ELF-1 (cell line): ENCODE results near the gene BRCA1.
"Not testable (repeated sequence)": the region's sequence is repeated elsewhere in the genome, so short reads cannot be mapped to it uniquely, and the experiment has no call there.

Experiments used
- DNase-seq: peaks from one replicate; pipeline ENCODE4 v3.0.0-alpha.2; 2016; ENCODE audit warnings: low read depth, low spot score

The BRCA1 gene

GRCh38 chr17:43006639-43007551 lies 118.3 kb downstream of the BRCA1 start, which contains the start of gene IFI35:
TSS of gene IFI35 (plus strand) at chr17:43006784. CDS start at chr17:43006948, 164 bp downstream.
- DNase-seq: peak; percentile 84

- peak; percentile 40 for DNase-seq
These were observed 121.5 kb downstream of the BRCA1 start for GRCh38 chr17:43003542-43004172.

GRCh38 chr17:43000894-43001293 lies 124.3 kb downstream of the BRCA1 start:
- not testable (repeated sequence) for DNase-seq

DNA sequence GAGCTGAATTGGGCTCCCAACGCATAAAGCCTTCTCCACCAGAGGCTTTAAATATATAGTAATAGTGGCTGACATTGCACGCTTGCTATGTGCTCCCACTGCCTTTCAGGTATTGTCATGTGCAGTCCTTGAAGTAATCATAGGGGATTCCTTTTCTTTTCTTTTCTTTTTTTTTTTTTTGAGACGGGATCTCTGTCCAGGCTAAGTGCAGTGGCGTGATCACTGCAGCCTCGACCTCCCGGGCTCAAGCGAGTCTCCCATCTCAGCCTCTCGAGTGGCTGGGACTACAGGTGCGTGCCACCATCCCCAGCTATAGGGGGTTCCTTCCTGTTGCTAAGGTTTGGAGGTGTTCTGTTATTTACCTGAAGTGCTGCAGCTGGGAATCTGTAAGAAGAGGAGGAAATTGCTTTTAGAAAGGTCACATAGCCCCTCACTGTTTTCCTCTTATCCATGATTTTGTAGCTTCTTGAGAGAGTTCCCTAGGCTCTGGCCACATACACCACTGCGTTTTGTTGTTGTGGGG lies 126.1 kb downstream of the BRCA1 start:
- DNase-seq: no peak

DNA sequence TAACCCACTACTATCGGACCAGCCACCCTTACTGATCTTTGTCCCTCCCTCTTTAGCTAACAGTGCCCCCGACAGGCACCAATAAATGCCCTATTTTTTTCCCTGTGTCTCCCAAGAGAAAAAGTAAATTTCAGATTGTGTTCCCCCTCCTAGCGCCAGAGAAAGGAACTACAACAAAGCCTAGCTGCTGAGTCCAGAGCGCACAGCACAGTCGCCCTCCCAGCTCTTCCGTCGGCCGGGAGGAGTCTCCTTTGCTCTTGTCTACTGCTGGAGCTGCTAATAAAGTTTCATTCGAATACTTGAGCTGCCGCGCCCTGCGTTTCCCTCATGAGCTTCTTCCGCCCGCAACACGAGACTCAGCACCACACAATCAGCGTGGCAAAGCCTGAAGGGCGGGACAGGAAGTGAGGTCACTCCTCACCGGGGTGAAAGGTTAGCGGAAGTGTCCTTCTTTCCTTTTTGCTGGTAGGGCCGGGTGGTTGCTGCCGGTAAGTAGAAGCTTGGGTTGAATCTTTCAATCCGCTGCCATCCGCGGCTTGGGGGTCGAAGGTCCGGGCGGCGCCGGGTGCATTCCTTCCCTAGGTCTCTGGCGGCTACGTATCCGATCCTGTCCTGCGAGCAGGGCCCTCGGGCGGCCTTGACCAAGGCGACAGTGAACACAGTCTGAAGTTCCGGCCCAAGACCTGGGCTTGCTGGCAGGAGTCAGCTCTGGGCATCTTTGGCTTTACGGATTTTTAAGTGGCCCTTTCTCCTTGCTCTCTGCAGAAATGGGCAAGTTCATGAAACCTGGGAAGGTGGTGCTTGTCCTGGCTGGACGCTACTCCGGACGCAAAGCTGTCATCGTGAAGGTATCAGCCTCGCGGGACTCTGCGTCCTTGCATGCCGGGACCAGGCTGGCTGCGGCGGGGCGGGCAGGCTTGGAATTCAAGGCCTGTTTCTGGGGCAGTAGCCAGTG lies 126.9 kb downstream of the BRCA1 start, which contains the start of gene RPL27:
Gene RPL27, plus strand, starts transcription at position 436 of the 955 bp plus-strand sequence. Its CDS starts 332 bp downstream, at position 768.
- peak; percentile 100 for DNase-seq

GRCh38 chr17:42997390-42997983 lies 127.7 kb downstream of the BRCA1 start:
- no peak for DNase-seq
